ENCODE results near the gene NPC1L1.
A peak's percentile ranks its signal among the peaks of the same experiment; 100 is the strongest.
"Not testable (repeated sequence)": the region's sequence is repeated elsewhere in the genome, so short reads cannot be mapped to it uniquely, and the experiment has no call there.

Gene NPC1L1

GRCh38 chr7:44534501-44534900 is 6.6 kb downstream of the NPC1L1 start:
- peak; percentile 85 to 91 for DNase-seq

DNA sequence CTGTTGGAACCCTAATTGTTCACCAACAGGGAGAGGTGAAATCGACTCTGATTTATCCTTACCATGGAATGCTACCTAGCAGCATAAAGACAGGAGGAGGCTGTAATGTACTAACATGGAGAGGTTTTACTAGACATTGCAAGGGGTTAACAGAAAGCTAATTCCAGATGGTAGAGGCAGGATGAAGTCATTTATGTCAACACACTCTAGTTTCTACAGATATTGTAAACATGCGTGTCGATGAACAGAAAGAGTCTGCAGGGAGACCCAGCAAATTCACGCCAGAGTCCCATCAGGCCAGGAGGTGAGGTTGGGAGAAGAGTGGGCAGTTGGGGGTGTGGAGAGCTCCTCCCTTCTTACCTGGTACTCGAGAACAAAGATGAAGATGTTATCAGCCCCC is 7.0 kb downstream of the NPC1L1 start:
- DNase-seq: peak; percentile 38 to 57

- peak; percentile 69 to 70 for DNase-seq
These were observed 7.7 kb downstream of the NPC1L1 start for GRCh38 chr7:44533301-44534055.

GRCh38 chr7:44531421-44532380 is 9.4 kb downstream of the NPC1L1 start:
- DNase-seq: no peak

DNA sequence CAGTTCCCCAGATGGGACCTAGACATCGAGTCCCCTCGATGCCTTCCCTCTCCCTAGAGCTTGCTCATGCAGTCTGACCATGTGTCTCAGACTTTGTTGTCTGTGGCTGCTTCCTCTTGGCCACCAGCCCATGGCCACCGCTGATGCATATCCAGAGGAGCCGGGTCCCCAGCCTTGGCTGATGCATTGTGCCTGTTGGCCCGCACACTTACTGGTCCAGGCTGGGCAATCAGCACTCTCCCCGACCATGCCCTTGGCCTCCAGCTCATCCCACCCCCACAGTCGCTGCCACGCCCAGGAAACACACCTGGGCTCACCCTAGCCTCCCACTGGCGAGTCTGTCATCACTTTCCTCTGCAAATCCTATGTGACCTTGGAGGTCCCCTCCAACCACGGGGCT is 10.1 kb downstream of the NPC1L1 start:
- no peak for DNase-seq

GRCh38 chr7:44524811-44525388 is 16.2 kb downstream of the NPC1L1 start:
- DNase-seq: no peak

GRCh38 chr7:44522315-44522714 is 18.8 kb downstream of the NPC1L1 start:
- DNase-seq: no peak

DNA sequence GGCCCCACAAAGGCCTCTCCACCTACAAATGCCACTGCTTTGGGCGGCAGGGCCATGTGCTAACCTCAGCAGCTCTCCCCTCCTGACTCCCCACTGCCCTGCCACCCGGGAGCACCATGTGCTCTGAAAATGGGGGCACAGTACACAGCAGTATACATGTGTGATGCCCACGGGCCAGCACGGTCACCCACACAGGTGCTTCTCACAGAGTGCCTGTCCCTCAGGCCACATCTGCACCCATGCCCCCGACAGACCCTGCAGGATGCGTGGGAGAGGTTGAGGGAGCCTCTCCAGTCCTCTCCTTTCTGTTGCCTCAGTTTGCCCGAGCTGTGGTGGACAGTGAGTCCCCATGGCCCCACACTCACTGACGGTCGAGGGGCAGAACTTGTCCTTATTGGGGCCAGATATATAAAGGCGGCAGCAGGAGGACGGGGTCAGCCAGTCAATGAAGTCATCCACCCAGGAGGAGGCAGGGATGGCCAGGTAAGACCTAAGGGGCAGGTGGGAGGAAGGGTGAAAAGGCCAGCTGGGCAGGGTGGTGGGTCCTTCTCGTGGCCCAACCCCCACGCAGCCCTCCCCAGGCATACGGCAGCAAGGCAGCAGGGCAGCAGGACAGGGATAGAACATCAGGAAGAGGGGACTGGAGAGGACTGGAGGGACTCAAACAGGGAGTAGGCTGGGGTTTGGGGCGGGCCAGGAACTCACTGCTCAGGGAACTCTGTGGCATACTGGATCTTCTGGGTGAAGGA is 19.6 kb downstream of the NPC1L1 start:
- DNase-seq: no peak

DNA sequence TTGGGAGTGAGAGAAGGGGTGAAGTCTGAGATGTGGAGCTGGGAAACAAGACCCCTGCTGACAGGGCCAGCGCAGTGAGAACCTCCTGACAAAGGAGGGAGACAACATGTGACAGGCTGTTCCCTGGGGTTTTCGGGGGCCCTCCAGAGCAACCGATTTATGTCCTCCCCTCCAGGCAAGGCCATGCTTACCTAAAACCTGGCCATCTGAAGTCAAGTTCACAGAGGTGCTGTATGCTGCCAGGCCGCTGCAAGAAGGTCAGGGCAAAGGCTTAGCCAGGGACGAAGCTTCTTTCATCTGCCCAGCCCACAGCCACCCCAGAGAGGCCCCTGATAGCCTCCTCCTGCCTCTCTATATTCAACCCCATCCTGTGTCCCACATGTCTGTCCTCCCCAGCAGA is 20.6 kb downstream of the NPC1L1 start:
- DNase-seq: no peak

DNA sequence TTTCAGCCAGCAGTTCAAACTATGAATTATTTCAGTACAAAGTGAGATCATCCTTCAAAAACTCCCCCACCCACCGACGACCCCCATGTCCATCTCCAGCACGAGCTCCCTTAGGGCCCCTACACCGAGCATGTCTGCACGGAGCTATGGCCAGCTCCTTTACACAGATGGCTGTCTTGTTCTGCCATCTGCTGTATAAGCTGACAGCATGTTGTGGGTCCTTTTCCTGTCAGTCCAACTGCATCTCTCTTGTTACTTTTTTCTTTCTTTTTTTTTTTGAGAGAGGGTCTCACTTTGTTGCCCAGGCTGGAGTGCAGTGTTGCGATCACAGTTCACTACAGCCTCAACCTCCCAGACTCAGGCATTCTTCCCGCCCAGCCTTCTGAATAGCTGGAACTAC is 21.6 kb downstream of the NPC1L1 start:
- no peak for DNase-seq

- no peak for DNase-seq
These were observed 22.4 kb downstream of the NPC1L1 start for GRCh38 chr7:44518761-44519160.

GRCh38 chr7:44517175-44517574 is 24.0 kb downstream of the NPC1L1 start:
- DNase-seq: no peak

GRCh38 chr7:44515590-44516268 is 25.4 kb downstream of the NPC1L1 start:
- DNase-seq: no peak

GRCh38 chr7:44512736-44513135 is 28.4 kb downstream of the NPC1L1 start:
- DNase-seq: no peak

DNA sequence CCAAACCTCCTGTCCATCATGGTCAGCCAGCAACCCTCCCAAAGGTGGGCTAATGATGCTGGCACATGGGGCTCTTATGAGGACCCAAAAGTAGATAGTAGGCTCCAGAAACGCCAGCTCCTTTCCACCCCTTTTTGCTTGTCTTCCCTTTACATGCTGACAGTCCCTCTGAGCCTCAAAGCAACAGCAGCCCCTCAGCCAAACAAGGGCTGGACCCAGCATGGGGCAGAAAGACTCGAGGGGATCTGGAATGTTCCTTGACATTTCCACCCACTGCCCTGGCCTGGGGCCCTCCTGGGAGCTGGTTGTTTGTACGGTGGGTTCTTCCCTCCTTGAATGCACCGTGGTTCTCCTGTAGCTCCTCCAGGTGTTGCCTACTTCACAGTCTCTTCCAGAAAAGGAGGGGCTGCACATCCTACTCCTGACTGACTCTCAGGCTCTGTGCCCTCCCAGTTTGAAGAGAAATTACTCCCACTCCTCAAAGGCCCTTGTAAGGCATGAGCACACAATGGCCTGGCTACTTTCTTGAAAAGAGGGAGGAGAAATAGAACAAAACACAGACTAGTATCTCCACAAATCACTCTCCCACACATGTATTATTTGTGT is 29.2 kb downstream of the NPC1L1 start:
- no peak for DNase-seq

GRCh38 chr7:44511236-44511635 is 29.9 kb downstream of the NPC1L1 start:
- DNase-seq: no peak

- no peak for DNase-seq
These were observed 32.7 kb downstream of the NPC1L1 start for GRCh38 chr7:44508328-44509030.

DNA sequence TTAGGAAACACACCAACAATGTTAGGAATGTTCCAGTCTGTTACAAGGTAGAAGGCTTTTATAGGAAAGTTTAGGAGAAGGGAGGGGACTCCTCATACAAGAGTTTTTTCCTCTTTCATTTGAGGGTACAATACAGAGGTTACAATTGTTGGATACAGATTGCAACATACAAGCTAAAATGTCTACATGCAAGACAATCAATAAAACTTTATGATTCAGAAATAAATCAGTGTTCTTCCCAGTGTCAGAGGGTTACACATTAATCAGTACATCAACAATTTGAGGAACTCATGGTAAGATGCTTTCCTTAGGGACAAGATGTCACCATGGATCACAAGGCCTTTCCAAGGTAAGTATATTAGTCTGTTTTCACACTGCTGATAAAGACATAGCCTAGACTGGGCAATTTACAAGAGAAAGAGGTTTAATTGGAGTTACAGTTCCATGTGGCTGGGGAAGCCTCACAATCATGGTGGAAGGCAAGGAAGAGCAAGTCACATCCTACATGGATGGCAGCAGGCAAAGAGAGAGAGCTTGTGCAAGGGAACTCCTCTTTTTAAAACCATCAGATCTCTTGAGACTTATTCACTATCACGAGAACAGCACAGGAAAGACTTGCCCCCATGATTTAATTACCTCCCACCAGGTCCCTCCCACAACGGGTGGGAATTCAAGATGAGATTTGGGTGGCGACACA is 34.4 kb downstream of the NPC1L1 start:
- not testable (repeated sequence) for DNase-seq

DNA sequence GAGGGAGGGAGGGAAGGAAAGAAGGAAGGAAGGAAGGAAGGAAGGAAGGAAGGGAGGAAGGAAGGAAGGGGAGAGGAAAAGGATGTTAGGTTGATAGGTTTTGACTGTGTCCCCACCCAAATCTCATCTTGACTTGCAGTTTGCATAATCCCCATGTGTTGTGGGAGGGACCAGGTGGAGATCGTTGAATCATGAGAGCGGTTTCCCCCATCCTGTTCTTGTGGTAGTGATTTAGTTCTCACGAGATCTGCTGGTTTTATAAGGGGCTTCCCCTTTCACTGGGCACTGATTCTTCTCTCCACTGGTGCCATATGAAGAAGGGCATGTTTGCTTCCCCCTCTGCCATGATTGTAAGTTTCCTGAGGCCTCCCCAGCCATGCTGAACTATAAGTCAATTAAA is 35.5 kb downstream of the NPC1L1 start:
- no peak for DNase-seq

GRCh38 chr7:44498230-44498954 is 42.7 kb downstream of the NPC1L1 start:
- DNase-seq: no peak

All from SHP77 (cell line).